Measurements from ENCODE around the gene IGSF3.

The IGSF3 gene

GRCh38 chr1:116686175-116686574, 18.6 kb upstream of the IGSF3 start:
- no peak for DNase-seq

DNA sequence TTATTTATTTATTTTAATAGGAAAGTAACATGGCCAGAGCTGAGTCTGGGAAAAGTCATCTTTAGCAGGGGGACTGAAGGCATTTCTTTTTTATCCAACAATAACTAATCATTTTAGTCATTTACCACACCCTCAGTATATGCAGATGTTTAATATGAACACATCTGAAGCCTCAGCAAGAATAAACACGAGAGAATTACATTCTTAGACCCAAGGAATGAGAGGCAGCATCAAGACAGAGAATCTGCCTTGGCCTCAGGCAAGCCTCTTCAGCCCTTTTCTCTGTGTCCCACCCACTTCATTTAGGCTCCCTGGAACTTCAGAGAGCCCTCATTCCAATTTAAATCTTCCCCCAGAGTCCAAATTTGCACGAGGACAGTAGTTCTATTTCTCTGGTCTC, 17.0 kb upstream of the IGSF3 start:
- DNase-seq: no peak

- no peak for DNase-seq
These were observed 15.2 kb upstream of the IGSF3 start for GRCh38 chr1:116682641-116683221.

DNA sequence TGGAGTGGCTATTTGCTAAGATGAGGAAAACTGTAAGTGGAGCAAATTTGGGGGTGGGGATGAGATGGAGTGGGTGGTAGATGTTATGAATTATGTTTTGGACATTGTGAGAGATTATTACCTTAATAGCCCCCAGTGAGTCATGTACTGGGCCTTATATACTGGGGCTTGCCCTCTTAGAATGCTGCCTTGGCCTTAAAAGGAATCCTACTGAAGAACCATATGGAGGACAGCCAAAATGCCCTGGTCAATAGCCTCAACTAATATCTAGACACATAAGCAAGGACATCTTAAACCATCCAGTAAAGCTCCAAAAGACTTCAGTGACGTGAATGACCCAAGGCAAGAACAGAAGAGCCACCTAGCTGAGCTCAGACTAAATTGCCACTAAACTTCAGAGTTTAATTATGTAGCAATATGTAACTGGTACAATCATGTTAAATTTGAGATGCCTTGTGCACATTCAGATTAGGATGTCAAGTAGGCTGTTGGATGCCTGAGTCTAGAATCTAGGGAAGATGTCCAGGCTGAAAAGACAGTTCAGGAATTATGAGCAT, 13.9 kb upstream of the IGSF3 start:
- no peak for DNase-seq

- DNase-seq: no peak
These were observed 13.2 kb upstream of the IGSF3 start for GRCh38 chr1:116680752-116681151.

GRCh38 chr1:116679828-116680628, 12.5 kb upstream of the IGSF3 start:
- DNase-seq: no peak

DNA sequence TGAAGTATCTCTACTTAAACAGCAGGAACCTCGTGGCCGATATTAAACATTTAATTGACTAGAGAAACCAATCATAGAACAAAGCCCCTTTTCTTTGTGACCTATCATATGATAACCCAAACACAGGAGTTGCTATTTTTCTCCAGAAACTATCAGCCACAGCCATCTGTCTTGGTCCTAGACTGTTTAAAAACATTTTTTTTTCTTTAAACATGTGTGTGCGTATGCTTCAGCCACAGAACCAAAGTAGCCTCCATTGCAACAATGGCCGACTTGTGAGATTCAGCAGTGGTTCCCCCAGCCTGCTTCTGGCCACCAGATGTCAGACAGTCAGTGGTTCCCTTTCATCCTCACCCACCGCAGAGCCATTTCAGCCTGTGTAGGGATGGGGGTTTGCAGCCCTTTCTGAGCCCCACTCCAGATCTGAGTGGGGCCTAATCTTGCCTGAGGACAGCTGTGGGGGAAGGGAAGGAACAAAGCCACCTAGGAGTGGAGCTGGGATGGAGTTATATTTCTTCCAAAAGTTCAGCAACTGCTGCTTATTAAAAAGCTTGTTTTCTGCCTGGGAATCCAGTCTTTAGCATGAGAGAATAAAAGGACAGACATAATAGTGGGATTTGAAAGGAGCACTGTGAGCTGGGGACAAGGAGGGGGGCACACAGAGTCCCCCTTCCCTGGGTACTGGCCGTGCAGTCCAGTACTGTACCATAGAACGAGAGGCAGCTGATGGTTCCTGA, 11.7 kb upstream of the IGSF3 start:
- no peak for DNase-seq

- no peak for DNase-seq
These were observed 11.2 kb upstream of the IGSF3 start for GRCh38 chr1:116678732-116679090.

DNA sequence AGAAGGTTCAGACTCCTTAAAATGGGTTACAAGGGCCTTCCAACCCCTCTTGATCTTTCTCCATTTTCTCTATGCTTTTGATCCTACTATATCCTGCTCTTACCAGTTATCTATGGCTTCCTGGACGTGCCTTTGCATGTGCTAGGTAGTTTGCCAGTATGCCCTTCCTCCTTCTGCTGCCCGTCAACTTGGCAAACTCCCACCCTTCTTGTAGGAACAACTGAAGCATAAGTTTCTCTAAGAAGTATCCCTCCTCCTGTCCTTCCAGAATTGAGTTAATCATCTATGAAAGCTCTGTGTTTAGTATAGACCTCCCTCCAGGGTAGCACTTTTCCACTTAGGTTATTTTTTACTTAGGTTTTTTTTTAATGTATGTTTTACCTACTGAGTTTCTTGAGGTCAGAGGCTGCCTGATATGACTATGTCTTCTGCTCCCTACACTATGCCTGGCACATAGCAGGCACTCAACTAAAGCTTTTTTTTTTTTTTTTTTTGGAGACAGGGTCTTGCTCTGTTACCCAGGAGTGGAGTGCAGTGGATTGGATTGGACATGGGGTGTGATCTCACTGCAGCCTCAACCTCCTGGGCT, 10.0 kb upstream of the IGSF3 start:
- DNase-seq: no peak

DNA sequence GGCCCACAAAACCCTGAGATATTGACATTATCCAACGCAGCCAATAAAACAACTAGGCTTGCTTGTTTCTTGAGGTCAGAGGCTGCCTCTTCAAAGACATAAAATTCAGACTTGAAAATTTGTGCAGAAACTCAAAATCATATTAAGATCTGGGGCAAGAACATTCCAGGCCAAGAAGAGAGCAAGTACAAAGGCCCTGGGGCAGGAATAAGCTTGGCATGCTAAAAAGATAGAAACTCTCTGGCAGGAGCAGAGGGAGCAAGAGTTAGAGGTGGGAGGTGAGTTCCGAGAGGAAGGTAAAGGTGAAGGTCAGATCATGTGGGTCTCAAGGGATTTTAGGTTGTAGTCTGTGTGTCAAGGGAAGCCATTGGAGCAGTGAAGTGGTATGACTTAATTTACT, 8.8 kb upstream of the IGSF3 start:
- DNase-seq: no peak

DNA sequence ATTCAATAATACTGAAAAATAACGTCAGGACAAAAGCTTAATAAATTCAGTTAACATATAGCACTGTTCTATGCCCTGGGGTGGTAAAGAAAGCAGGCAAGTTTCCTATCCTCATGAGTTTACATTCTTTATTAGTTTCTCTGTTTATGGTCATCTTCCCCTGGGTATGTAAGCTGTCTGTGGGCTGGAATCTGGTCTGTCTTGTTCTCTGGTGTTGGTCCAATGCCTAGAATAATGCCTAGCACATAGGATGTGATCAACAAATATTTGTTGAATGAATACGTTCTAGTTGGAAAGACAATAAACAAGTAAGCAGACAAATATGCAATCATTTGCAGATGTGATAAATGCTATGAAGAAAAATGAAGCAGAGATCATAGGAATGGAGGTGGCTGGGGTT, 7.2 kb upstream of the IGSF3 start:
- DNase-seq: peak; percentile 27

- DNase-seq: no peak
These were observed 6.5 kb upstream of the IGSF3 start for GRCh38 chr1:116674011-116674531.

DNA sequence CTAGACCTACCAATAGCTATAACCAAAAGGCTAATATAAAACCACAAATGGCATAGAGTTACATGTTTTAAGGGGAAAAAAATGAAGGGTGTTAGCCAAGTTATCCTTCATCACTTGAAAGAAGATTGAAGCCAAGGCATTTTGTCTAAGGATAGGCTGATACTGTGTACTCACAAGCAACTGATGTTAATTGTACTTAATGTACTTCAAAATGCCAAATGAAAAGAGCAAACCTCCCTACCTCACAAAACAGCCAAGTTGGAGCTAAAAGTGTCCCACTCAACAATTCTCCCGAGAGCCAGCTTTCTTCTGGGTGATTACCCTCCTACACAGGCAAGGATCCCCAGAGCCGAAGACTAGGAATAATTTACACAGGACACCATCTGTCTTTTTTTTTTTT, 4.4 kb upstream of the IGSF3 start:
- no peak for DNase-seq

DNA sequence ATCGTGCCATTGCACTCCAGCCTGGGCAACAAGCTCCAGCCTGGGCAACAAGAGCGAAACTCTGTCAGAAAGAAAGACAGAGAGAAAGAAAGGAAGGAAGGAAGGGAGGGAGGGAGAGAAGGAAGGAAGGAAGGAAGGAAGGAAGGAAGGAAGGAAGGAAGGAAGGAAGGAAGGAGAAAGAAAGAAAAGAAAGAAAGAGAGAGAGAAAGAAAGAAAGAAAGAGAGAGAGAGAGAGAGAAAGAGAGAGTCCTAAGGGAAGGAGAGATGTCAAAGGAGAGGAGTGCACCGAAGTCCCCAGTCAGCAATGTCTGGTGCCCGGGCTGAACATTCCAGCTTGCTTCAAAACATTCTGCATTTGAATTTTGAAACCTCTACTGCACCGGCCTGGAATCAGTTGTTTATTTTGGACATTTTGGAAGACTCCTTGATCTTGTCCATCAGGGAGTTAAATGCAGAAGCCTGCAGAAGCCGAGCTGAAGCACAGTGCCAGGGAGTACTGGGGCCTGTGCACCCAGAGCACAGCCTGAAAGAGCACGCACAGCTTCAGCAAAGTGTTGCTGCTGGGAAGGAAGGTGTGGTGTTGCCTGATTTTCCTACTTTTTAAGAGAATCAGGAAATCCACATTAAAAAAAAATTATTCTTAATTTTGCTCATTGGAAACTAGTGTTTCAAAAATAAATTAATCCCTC, 3.7 kb upstream of the IGSF3 start:
- DNase-seq: no peak

DNA sequence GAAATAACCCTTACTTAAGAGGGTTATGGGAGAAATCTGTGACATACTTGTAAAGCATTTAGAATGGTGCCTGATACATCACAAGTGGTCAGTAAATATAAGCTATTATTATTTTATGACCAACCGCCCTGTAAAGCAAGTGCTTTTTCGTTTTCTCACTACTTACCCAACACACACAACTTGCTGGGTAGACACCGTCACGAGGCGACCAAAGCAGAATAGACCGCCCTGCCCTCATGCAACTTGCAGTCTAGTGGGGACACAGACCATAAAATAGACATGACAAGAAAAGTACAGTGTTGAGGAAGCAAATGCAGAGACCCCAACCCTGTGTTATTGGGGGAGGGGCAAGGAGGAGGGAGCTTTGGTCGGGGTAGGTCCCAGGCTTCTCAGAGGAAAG, 744 bp upstream of the IGSF3 start:
- no peak for DNase-seq

DNA sequence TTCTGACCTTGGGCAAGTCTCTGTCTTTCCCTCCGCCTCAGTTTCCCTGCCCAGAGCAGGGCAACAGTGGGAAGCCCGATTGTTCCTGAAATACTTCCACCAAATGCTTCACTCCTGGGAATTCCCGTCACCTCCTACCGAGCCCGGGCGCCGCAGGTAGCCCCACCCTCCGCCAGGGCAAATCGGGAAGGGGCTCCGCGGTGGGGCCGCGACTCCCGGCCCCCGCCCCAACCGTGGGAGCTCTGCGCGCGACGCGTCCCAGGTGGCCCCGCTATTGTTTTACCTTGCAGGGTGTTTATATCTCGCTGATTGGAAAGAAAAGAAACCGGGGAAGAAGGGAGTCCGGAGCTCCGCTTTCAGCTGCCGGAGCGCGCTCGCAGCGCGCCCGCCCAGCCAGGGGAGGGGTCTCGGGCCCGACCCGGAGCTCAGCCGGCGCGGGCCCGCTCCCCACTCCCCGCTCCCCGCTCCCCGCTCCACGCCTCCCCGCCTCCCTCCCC, 407 bp downstream of the IGSF3 start:
- DNase-seq: no peak

GRCh38 chr1:116666187-116667077, 1.1 kb downstream of the IGSF3 start:
- DNase-seq: no peak

GRCh38 chr1:116664978-116665371, 2.6 kb downstream of the IGSF3 start:
- no peak for DNase-seq

DNA sequence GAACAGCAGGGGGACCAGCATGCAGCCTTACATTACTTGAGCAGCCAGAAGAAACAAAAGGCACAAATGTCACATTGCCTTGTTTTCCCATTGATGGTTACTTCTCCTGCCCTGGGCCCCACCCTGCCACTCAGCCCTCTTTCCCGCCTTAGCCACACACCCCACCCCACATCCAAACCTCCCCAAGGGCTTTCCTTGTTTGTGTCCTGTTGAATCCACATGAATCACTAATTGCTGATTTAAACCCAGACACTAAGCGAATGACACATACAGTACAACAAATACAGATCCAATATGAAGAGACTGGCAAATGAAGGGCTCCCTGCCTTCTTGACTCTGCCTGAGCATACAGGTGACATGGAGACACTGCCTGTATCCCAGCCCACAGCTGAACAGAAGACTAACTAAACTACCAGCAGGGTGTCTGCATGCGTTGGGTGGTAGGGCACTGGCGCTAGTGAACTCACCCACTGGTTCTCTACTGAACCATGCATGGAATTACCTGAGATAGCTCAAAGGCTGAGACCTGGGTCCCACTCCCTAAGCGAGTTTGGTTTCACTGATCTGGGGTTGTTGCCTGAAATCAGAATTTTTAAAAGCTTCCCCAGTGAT, 3.1 kb downstream of the IGSF3 start:
- DNase-seq: no peak

DNA sequence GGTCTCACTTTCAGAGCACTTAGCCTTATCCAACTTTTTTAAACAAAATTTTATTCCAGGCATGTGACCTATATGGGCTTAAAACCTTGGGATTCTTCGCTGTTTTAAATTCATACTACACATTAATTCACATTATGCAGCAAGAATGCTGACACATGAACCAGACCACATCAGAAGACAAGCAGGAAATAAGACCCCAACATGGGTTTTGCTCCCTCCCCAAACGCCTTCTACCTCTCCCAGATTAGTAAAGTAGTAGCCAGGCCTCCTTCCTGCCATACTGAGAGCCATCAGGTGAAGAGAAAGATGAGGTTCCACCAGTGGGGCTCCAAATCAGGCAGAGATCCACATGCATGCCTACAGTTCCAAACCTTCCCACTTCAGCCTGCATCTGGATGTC, 3.7 kb downstream of the IGSF3 start:
- no peak for DNase-seq

GRCh38 chr1:116661633-116662032, 5.9 kb downstream of the IGSF3 start:
- no peak for DNase-seq
